Activated naive CD4-positive, alpha-beta T cell treated with anti-CD3 and anti-CD28 coated beads, Interleukin-2, amount 50 U/mL, for 24 hours (primary cell): ENCODE results near the gene RAB11FIP3.
"Not testable (repeated sequence)": the region's sequence is repeated elsewhere in the genome, so short reads cannot be mapped to it uniquely, and the experiment has no call there.

ENCODE experiments used
- H3K27ac Mint-ChIP-seq: one replicate; pipeline ENCODE4 v1.8.0; 2021; ENCODE audit warnings: mild to moderate bottlenecking, mixed read lengths
- H3K27me3 Mint-ChIP-seq: one replicate; pipeline ENCODE4 v1.8.0; 2021; ENCODE audit warnings: mixed read lengths
- H3K36me3 Mint-ChIP-seq: one replicate; pipeline ENCODE4 v1.8.0; 2021; ENCODE audit warnings: mixed read lengths
- H3K4me1 Mint-ChIP-seq: one replicate; pipeline ENCODE4 v1.8.0; 2021; ENCODE audit warnings: mixed read lengths
- H3K4me3 Mint-ChIP-seq: one replicate; pipeline ENCODE4 v1.8.0; 2021; ENCODE audit warnings: mild to moderate bottlenecking, mixed read lengths
- H3K9me3 Mint-ChIP-seq: one replicate; pipeline ENCODE4 v1.8.0; 2021; ENCODE audit warnings: mixed read lengths

The RAB11FIP3 gene

GRCh38 chr16:505479-506245, 80.2 kb downstream of the RAB11FIP3 start:
- Mint-ChIP-seq H3K9me3 (no peaks in the 10 kb centered on the region), H3K36me3 (no peaks in the 10 kb centered on the region), H3K4me1 (no peaks in the 10 kb centered on the region), H3K4me3 (no peak overlapping the region), H3K27me3 (no peaks in the 10 kb centered on the region), H3K27ac (no peak overlapping the region)

- Mint-ChIP-seq H3K9me3 (no peaks in the 10 kb centered on the region), H3K27ac (no peak overlapping the region), H3K4me1 (no peaks in the 10 kb centered on the region), H3K4me3 (no peak overlapping the region), H3K36me3 (no peaks in the 10 kb centered on the region), H3K27me3 (no peaks in the 10 kb centered on the region)
Observed at GRCh38 chr16:506246-506546, 80.7 kb downstream of the RAB11FIP3 start.

GRCh38 chr16:507527-507926, 82.1 kb downstream of the RAB11FIP3 start:
- not testable (repeated sequence) for H3K4me3 Mint-ChIP-seq, H3K9me3 Mint-ChIP-seq, H3K27me3 Mint-ChIP-seq, H3K4me1 Mint-ChIP-seq, H3K27ac Mint-ChIP-seq, H3K36me3 Mint-ChIP-seq

- H3K4me1 Mint-ChIP-seq, result no peaks in the 10 kb centered on the region
- H3K36me3 Mint-ChIP-seq, result no peaks in the 10 kb centered on the region
- H3K9me3 Mint-ChIP-seq, result no peaks in the 10 kb centered on the region
- no peak overlapping the region for H3K4me3 Mint-ChIP-seq
- no peak overlapping the region for H3K27ac Mint-ChIP-seq
- H3K27me3 Mint-ChIP-seq, result no peaks in the 10 kb centered on the region
Observed at GRCh38 chr16:507996-508395, 82.5 kb downstream of the RAB11FIP3 start.

- no peaks in the 10 kb centered on the region for H3K27me3 Mint-ChIP-seq
- H3K27ac Mint-ChIP-seq, result no peak overlapping the region
- no peaks in the 10 kb centered on the region for H3K4me1 Mint-ChIP-seq
- H3K4me3 Mint-ChIP-seq, result no peak overlapping the region
- no peaks in the 10 kb centered on the region for H3K9me3 Mint-ChIP-seq
- no peaks in the 10 kb centered on the region for H3K36me3 Mint-ChIP-seq
Observed at GRCh38 chr16:508884-509736, 83.7 kb downstream of the RAB11FIP3 start.

DNA sequence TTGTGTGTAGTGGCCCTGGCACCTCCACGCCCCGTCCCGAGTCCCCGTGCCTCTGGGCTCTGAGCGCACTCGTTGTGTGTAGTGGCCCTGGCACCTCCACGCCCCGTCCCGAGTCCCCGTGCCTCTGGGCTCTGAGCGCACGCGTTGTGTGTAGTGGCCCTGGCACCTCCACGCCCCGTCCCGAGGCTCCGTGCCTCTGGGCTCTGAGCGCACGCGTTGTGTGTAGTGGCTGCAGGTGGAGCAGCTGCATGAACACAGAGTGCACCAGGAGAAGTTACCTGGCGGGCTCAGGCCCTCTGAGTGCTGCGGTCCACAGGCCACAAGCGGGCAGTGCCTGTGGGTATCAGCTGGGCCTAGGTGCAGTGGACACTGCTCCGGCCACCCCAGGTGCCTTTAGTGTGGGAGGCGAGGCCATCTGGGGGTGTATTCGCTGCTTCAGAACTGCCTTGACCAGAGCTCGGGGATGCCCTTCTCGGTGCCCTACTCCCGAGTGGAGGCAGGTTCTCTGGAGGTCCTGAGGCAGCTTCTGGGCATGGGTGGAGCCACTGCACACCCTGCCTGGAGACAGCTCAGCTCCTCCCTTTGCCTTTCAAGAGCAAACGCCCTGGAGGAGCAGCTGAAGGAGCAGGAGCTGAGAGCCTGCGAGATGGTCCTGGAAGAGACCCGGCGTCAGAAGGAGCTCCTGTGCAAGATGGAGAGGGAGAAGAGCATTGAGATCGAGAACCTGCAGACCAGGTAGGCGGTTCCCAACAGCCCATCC, 84.8 kb downstream of the RAB11FIP3 start:
- Mint-ChIP-seq H3K27ac (no peak overlapping the region), H3K27me3 (no peaks in the 10 kb centered on the region), H3K4me1 (no peaks in the 10 kb centered on the region), H3K9me3 (no peaks in the 10 kb centered on the region), H3K36me3 (no peaks in the 10 kb centered on the region), H3K4me3 (no peak overlapping the region)

DNA sequence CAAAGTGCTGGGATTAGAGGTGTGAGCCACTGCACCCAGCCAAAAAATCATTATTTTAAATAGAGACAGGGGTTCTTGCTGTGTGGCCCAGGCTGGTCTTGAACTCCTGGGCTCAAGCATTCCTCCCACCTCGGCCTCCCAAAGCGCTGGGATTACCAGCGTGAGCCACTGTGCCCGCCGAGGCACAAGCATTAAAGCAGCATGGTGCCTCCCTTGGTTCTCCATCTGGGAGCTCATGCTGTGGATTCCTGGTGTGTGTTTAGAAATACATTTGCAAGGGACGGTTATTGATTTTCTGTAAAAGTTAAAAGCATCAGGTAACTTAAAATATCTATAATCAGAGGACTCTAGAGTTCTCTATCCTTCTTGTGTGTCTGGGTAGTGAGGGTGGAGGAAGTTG, 87.4 kb downstream of the RAB11FIP3 start:
- Mint-ChIP-seq H3K36me3 (no peaks in the 10 kb centered on the region), H3K27me3 (no peaks in the 10 kb centered on the region), H3K4me1 (no peaks in the 10 kb centered on the region), H3K9me3 (no peaks in the 10 kb centered on the region), H3K27ac (no peak overlapping the region), H3K4me3 (no peak overlapping the region)

DNA sequence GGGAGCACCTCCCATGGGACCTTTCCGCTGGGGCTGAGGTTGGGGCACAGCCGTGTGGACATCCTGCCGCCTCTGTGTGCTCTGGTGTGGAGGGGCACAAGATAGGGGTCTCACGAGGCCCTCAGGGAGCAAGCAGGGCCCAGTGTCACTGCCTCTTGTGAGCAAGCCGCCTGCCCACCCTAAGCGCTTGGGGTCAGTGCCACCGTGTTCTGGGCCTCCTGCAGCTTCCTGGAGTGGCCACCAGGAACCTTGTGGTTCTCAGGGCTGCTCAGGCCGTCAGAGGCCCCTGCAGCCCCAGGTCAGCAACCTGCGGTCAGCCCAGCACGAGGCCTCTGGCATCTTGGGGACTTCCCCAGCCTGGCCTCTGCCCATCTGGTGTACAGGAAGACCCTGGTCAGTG, 88.5 kb downstream of the RAB11FIP3 start:
- Mint-ChIP-seq H3K4me3 (no peak overlapping the region), H3K36me3 (no peaks in the 10 kb centered on the region), H3K27me3 (no peaks in the 10 kb centered on the region), H3K9me3 (no peaks in the 10 kb centered on the region), H3K27ac (no peak overlapping the region), H3K4me1 (no peaks in the 10 kb centered on the region)

- Mint-ChIP-seq H3K9me3 (no peaks in the 10 kb centered on the region), H3K27ac (no peak overlapping the region), H3K27me3 (no peaks in the 10 kb centered on the region), H3K4me1 (no peaks in the 10 kb centered on the region), H3K36me3 (no peaks in the 10 kb centered on the region), H3K4me3 (no peak overlapping the region)
Observed at GRCh38 chr16:515175-515938, 89.9 kb downstream of the RAB11FIP3 start.

- H3K27ac Mint-ChIP-seq, result no peak overlapping the region
- H3K9me3 Mint-ChIP-seq, result no peaks in the 10 kb centered on the region
- no peaks in the 10 kb centered on the region for H3K4me1 Mint-ChIP-seq
- no peaks in the 10 kb centered on the region for H3K36me3 Mint-ChIP-seq
- no peak overlapping the region for H3K4me3 Mint-ChIP-seq
- no peaks in the 10 kb centered on the region for H3K27me3 Mint-ChIP-seq
Observed at GRCh38 chr16:515939-516226, 90.4 kb downstream of the RAB11FIP3 start.

- no peak overlapping the region for H3K27ac Mint-ChIP-seq
- H3K9me3 Mint-ChIP-seq, result no peaks in the 10 kb centered on the region
- no peak overlapping the region for H3K4me3 Mint-ChIP-seq
- no peaks in the 10 kb centered on the region for H3K4me1 Mint-ChIP-seq
- H3K27me3 Mint-ChIP-seq, result no peaks in the 10 kb centered on the region
- no peaks in the 10 kb centered on the region for H3K36me3 Mint-ChIP-seq
Observed at GRCh38 chr16:516301-516700, 90.9 kb downstream of the RAB11FIP3 start.

DNA sequence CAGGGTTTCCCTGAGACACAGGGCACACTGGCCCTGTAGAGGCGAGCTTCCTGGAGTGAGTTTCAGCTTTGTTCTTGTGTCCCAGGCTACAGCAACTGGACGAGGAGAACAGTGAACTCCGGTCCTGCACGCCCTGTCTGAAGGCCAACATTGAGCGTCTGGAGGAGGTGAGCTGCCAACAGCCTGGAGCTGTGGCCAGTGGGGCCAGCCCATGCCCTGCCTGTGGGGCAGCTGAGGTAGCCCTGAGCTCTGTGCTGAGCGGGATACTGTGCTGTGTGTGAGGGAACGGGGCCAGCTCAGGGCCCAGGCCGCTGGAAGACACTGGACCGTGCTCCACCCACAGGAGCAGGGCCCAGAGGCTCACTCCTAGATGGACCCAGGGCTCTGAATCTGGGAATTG, 93.4 kb downstream of the RAB11FIP3 start:
- Mint-ChIP-seq H3K4me1 (no peaks in the 10 kb centered on the region), H3K4me3 (no peak overlapping the region), H3K9me3 (no peaks in the 10 kb centered on the region), H3K36me3 (no peaks in the 10 kb centered on the region), H3K27me3 (no peaks in the 10 kb centered on the region), H3K27ac (no peak overlapping the region)

GRCh38 chr16:519425-519824, 94.0 kb downstream of the RAB11FIP3 start:
- Mint-ChIP-seq H3K4me1 (no peaks in the 10 kb centered on the region), H3K36me3 (no peaks in the 10 kb centered on the region), H3K27me3 (no peaks in the 10 kb centered on the region), H3K9me3 (no peaks in the 10 kb centered on the region), H3K27ac (no peak overlapping the region), H3K4me3 (no peak overlapping the region)

DNA sequence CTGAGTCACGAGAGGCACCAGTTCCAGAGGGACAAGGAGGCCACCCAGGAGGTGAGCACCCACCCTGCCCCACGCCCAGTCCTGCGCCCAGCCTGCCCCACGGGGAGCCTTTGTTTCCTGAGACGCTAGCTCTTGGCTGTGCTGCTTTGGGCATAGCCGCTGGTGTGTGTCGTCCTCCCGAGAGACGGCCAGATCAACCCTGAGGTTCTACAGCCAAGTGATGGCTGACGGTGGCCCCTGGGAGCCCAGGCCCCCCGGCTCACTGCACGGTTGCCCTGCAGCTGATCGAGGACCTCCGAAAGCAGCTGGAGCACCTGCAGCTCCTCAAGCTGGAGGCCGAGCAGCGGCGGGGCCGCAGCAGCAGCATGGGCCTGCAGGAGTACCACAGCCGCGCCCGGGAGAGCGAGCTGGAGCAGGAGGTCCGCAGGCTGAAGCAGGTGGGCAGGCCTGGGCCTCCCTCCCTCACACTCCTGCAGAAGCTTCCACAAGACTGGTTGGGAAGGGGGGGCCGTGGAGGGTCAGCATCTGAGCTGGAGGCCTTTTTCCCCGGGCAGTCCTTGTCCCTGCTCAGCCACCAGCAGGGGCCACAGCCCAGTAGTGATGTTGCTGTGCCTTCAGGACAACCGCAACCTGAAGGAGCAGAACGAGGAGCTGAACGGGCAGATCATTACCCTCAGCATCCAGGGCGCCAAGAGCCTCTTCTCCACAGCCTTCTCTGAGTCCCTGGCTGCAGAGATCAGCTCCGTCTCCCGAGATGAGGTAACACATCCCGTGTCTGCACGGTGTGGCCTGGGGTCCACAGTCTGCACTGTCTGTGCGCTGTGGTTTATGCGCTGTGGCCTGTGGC, 94.6 kb downstream of the RAB11FIP3 start:
- H3K9me3 Mint-ChIP-seq, result no peaks in the 10 kb centered on the region
- H3K4me3 Mint-ChIP-seq, result no peak overlapping the region
- no peaks in the 10 kb centered on the region for H3K36me3 Mint-ChIP-seq
- H3K4me1 Mint-ChIP-seq, result peaks cover under 1% of the 10 kb centered on the region
- no peak overlapping the region for H3K27ac Mint-ChIP-seq
- no peaks in the 10 kb centered on the region for H3K27me3 Mint-ChIP-seq

DNA sequence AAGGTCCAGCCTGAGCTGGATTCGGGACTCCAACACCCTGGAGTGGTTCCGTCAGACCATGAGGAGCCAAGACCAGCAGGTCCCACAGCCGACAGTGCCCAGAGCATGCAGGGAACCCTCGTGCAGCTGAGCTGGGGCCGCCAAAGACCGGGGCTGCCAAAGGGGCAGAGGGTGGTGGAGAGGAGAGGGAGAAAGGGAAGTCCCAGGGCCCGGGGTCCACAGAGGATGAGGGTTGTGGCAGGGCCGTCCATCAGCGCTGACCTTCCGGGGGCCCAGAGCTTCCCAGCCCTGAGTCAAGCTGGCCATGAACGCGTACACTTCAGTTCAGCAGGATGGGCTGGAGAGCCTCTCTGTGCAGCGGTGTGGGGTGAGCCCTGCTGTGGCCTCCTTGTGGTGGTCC, 95.4 kb downstream of the RAB11FIP3 start:
- Mint-ChIP-seq H3K4me3 (no peak overlapping the region), H3K4me1 (peaks cover 9% of the 10 kb centered on the region), H3K27ac (no peak overlapping the region), H3K9me3 (no peaks in the 10 kb centered on the region), H3K27me3 (no peaks in the 10 kb centered on the region), H3K36me3 (peaks cover 5% of the 10 kb centered on the region)
